ENCODE data around the gene NFKBIA.

DNA sequence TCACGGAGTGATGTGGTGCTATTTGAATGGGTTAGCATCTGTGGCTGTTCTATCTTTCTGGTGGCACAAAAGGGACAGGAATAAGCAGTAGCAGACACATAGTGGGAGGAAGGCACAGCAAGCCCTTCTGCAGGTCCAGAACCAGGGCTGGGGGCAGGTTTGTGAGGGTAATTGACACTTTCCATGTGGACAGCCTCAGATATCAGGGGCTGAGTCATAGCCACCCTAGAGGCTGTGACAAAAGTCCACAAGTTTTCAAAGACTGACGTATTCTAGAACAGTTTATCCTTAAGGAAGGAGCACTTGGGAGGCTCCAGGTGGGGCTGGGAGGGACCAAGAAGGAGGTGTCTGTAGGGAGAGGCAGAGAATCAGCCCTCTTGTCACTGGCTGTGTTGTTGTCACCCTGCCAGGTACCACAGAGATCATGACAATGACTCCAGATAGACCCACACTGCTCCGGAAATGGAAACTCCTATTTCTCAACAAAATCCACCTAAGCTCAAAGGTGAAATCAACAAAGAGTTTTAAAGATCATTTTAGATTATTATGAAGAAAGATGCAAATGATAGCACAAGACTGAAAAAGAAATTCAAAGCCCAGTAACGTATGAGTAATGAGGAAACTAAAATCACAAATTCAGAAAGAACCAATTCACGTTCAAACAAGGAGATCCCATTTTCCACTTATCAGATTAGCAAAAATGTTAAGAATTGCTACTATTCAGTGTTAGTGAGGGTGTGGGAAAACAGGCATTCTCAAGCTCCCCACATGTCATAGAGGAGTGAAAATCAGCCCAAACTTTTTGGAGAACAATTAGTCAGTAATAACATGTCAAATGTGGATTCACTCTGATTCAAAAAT, 48.3 kb downstream of the NFKBIA start:
- TF ChIP-seq, protein P1, sequence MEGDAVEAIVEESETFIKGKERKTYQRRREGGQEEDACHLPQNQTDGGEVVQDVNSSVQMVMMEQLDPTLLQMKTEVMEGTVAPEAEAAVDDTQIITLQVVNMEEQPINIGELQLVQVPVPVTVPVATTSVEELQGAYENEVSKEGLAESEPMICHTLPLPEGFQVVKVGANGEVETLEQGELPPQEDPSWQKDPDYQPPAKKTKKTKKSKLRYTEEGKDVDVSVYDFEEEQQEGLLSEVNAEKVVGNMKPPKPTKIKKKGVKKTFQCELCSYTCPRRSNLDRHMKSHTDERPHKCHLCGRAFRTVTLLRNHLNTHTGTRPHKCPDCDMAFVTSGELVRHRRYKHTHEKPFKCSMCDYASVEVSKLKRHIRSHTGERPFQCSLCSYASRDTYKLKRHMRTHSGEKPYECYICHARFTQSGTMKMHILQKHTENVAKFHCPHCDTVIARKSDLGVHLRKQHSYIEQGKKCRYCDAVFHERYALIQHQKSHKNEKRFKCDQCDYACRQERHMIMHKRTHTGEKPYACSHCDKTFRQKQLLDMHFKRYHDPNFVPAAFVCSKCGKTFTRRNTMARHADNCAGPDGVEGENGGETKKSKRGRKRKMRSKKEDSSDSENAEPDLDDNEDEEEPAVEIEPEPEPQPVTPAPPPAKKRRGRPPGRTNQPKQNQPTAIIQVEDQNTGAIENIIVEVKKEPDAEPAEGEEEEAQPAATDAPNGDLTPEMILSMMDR (IDR thresholded peaks at IDR 0.05; ENCODE audit: low read depth, low read length, missing input control) = no peak
- peak; percentile 31 for TF ChIP-seq REST (IDR thresholded peaks at IDR 0.05)
- TF ChIP-seq EGR1 (IDR thresholded peaks at IDR 0.05; ENCODE audit: low read depth in 2 of 2) = peak in 1 of 2 donors; percentile 59
- TF ChIP-seq RXRA (IDR thresholded peaks at IDR 0.05) = peak; percentile 94 to 95
- peak; percentile 89 to 90 for TF ChIP-seq HNF4A (conservative IDR thresholded peaks at IDR 0.05)
- TF ChIP-seq TAF1 (conservative IDR thresholded peaks at IDR 0.05) = no peak
- no peak for TF ChIP-seq NR2F2 (IDR thresholded peaks at IDR 0.05)
- TF ChIP-seq JUND (IDR thresholded peaks at IDR 0.05) = peak; percentile 58 to 70
- TF ChIP-seq GABPA (IDR thresholded peaks at IDR 0.05 in 1 of 2, conservative IDR thresholded peaks at IDR 0.05 in 1 of 2) = peak in 1 of 2 donors; percentile 72
- TF ChIP-seq YY1 (IDR thresholded peaks at IDR 0.05) = peak; percentile 51
- peak in 1 of 2 donors; percentile 32 for TF ChIP-seq RAD21 (IDR thresholded peaks at IDR 0.05)
- TF ChIP-seq MAX (IDR thresholded peaks at IDR 0.05) = no peak
- peak; percentile 45 for TF ChIP-seq FOXA1 (IDR thresholded peaks at IDR 0.05)

Data from liver (tissue), 3 donors.